ENCODE data around the gene SLC35G3. TPM values are rescaled to one million over a fixed set of nuclear protein-coding genes. Genes with fewer than 3 reads are reported as not detected.

SLC35G3 gene
- total RNA-seq, 1 experiment from 2014 or later: not detected

- Histone ChIP-seq H3K9me2 (replicated peaks; ENCODE audit: low read length) (no peaks in the 10 kb centered on the region), H2AFZ (ENCODE audit: low read length) (no peak overlapping the region), H3K4me1 (ENCODE audit: insufficient read depth, low read length) (no peaks in the 10 kb centered on the region), H4K20me1 (ENCODE audit: low read length) (no peaks in the 10 kb centered on the region), H3K27ac (ENCODE audit: low read length) (no peak overlapping the region), H3K9ac (ENCODE audit: low read length) (no peak overlapping the region), H3K4me3 (ENCODE audit: low read length) (no peak overlapping the region), H3K27me3 (ENCODE audit: low read length) (peaks cover 11% of the 10 kb centered on the region; the same call in 1 of the 2 replicates), H3K36me3 (ENCODE audit: low read depth, low read length) (no peaks in the 10 kb centered on the region), H3K4me2 (ENCODE audit: low read length) (no peak overlapping the region), H3F3A (ENCODE audit: low read length, unreplicated experiment) (no peaks in the 10 kb centered on the region), H3K9me3 (ENCODE audit: low read length) (no peaks in the 10 kb centered on the region), H3K79me2 (ENCODE audit: low read length) (no peaks in the 10 kb centered on the region)
- ATAC-seq (no peak), DNase-seq (no peak)
- BruUV-seq (replicated peaks): no TSS peak
- intact Hi-C loops (cut with micrococcal nuclease): no loop called here
- no peak for TF ChIP-seq EZH2phosphoT487 (IDR thresholded peaks at IDR 0.05; ENCODE audit: borderline replicate concordance, low read length)
- no peak for TF ChIP-seq EZH2 (IDR thresholded peaks at IDR 0.05; ENCODE audit: low read length, unreplicated experiment)
- TF ChIP-seq CTCF (conservative IDR thresholded peaks at IDR 0.05; ENCODE audit: low read depth, low read length): no peak
- POLR2A ChIA-PET (ENCODE audit: unreplicated experiment): no interaction called here
- CTCF ChIA-PET: no interaction called here
Observed at GRCh38 chr17:35188111-35188510, 6.1 kb downstream of the SLC35G3 start.

GRCh38 chr17:35187481-35187880 is 6.7 kb downstream of the SLC35G3 start:
- POLR2A ChIA-PET (ENCODE audit: unreplicated experiment): no interaction called here
- no peak for ATAC-seq
- Histone ChIP-seq H3K4me2 (ENCODE audit: low read length) (no peak overlapping the region), H3K9me2 (replicated peaks; ENCODE audit: low read length) (no peaks in the 10 kb centered on the region), H2AFZ (ENCODE audit: low read length) (no peak overlapping the region), H3K27ac (ENCODE audit: low read length) (no peak overlapping the region), H3K79me2 (ENCODE audit: low read length) (no peaks in the 10 kb centered on the region), H3K4me3 (ENCODE audit: low read length) (no peak overlapping the region), H3K36me3 (ENCODE audit: low read depth, low read length) (no peaks in the 10 kb centered on the region), H3K9me3 (ENCODE audit: low read length) (no peaks in the 10 kb centered on the region), H3K27me3 (ENCODE audit: low read length) (peaks cover 11% of the 10 kb centered on the region; the same call in 1 of the 2 replicates), H3K9ac (ENCODE audit: low read length) (no peak overlapping the region), H3K4me1 (ENCODE audit: insufficient read depth, low read length) (no peaks in the 10 kb centered on the region), H4K20me1 (ENCODE audit: low read length) (no peaks in the 10 kb centered on the region), H3F3A (ENCODE audit: low read length, unreplicated experiment) (no peaks in the 10 kb centered on the region)
- CTCF ChIA-PET: no interaction called here
- no TSS peak for BruUV-seq (replicated peaks)
- TF ChIP-seq CTCF (conservative IDR thresholded peaks at IDR 0.05; ENCODE audit: low read depth, low read length) (no peak), EZH2phosphoT487 (IDR thresholded peaks at IDR 0.05; ENCODE audit: borderline replicate concordance, low read length) (no peak), EZH2 (IDR thresholded peaks at IDR 0.05; ENCODE audit: low read length, unreplicated experiment) (no peak)
- intact Hi-C loops (cut with micrococcal nuclease): no loop called here
- no peak for DNase-seq

GRCh38 chr17:35185849-35186248 is 8.3 kb downstream of the SLC35G3 start:
- H4K20me1 ChIP-seq (ENCODE audit: low read length): no peaks in the 10 kb centered on the region
- TF ChIP-seq CTCF (conservative IDR thresholded peaks at IDR 0.05; ENCODE audit: low read depth, low read length) (no peak), EZH2 (IDR thresholded peaks at IDR 0.05; ENCODE audit: low read length, unreplicated experiment) (no peak), EZH2phosphoT487 (IDR thresholded peaks at IDR 0.05; ENCODE audit: borderline replicate concordance, low read length) (no peak)
- H3F3A ChIP-seq (ENCODE audit: low read length, unreplicated experiment): no peaks in the 10 kb centered on the region
- no TSS peak for BruUV-seq (replicated peaks)
- H2AFZ ChIP-seq (ENCODE audit: low read length): no peak overlapping the region
- CTCF ChIA-PET: no interaction called here
- POLR2A ChIA-PET (ENCODE audit: unreplicated experiment): no interaction called here
- no peak overlapping the region for H3K4me3 ChIP-seq (ENCODE audit: low read length)
- H3K4me1 ChIP-seq (ENCODE audit: insufficient read depth, low read length): no peaks in the 10 kb centered on the region
- DNase-seq: no peak
- no peak overlapping the region for H3K27ac ChIP-seq (ENCODE audit: low read length)
- H3K9me3 ChIP-seq (ENCODE audit: low read length): no peaks in the 10 kb centered on the region
- H3K4me2 ChIP-seq (ENCODE audit: low read length): no peak overlapping the region
- intact Hi-C loops (cut with micrococcal nuclease): no loop called here
- no peak for ATAC-seq
- no peak overlapping the region for H3K9ac ChIP-seq (ENCODE audit: low read length)
- H3K36me3 ChIP-seq (ENCODE audit: low read depth, low read length): no peaks in the 10 kb centered on the region
- peaks cover 11% of the 10 kb centered on the region; the same call in 1 of the 2 replicates for H3K27me3 ChIP-seq (ENCODE audit: low read length)
- no peaks in the 10 kb centered on the region for H3K79me2 ChIP-seq (ENCODE audit: low read length)
- H3K9me2 ChIP-seq (replicated peaks; ENCODE audit: low read length): no peaks in the 10 kb centered on the region
